ENCODE results near the gene ITGB5. TPM values are rescaled to one million over a fixed set of nuclear protein-coding genes. Genes with fewer than 3 reads are reported as not detected.

ITGB5 gene
- total RNA-seq, 4 donors from 2014 or later = 159 to 397 (median 245) TPM

DNA sequence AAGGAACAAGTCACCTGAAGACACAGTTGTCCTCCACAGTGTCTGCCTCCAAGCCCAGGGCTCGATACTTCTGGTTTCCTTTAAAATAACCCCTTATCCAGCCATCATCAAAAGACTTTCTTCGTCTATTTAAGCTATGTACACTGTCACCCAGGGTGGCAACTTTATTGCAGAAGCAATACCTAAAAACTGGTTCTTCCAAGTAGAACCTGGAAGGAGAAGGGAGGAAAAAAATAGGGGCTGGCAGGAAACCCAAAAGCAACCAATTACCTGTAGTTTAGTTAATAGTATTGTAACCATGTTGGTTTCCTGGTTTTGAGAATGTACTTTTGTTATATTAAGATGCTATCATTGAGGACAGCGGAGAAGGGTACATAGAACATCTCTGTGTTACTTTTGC is 33.7 kb downstream of the ITGB5 start:
- Histone ChIP-seq H3K9me3 (no peaks in the 10 kb centered on the region), H3K4me3 (no peak overlapping the region), H3K27ac (no peak overlapping the region), H3K4me1 (peaks cover 30% of the 10 kb centered on the region), H3K36me3 (peaks cover 12% of the 10 kb centered on the region), H3K27me3 (no peaks in the 10 kb centered on the region)
- no peak for DNase-seq (ENCODE audit: low spot score in 2 of 2)
- WGBS = 66% methylated on average over 3 of the region's 3 CpGs
- TF ChIP-seq POLR2AphosphoS5 (IDR thresholded peaks at IDR 0.05) = no peak

GRCh38 chr3:124851905-124852304 is 35.3 kb downstream of the ITGB5 start:
- Histone ChIP-seq H3K4me3 (no peak overlapping the region), H3K9me3 (no peaks in the 10 kb centered on the region), H3K4me1 (peaks cover 26% of the 10 kb centered on the region), H3K27me3 (no peaks in the 10 kb centered on the region), H3K36me3 (peaks cover 22% of the 10 kb centered on the region), H3K27ac (peak overlapping the region; percentile 69)
- TF ChIP-seq CTCF (IDR thresholded peaks at IDR 0.05) (no peak), EP300 (IDR thresholded peaks at IDR 0.05) (no peak), POLR2AphosphoS5 (IDR thresholded peaks at IDR 0.05) (no peak), POLR2A (IDR thresholded peaks at IDR 0.05) (no peak)
- no peak for DNase-seq (ENCODE audit: low spot score in 2 of 2)
- WGBS = 69% methylated on average over 12 of the region's 12 CpGs

DNA sequence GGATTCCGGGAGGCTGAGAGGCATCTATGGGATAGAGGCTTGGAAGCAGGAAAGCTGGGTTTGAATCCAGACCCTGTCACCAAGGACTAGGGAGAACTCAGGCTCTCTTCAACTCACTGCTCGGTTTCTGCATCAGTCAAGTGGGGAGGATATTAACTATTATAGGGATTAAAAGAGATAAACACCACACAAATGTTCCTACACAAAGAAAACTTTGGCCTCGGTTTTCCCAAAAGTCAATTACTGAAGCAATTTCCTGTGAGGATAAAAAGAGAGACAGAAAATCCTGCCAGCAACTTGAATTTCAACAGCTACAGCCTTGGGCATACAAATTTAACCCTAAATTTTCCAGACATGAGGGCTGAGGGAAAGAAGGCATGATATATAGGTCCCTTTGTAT is 36.0 kb downstream of the ITGB5 start:
- H3K4me1 ChIP-seq = peaks cover 33% of the 10 kb centered on the region
- DNase-seq (ENCODE audit: low spot score in 2 of 2) = no peak
- no peaks in the 10 kb centered on the region for H3K27me3 ChIP-seq
- TF ChIP-seq CTCF (IDR thresholded peaks at IDR 0.05) (no peak), POLR2A (IDR thresholded peaks at IDR 0.05) (no peak), EP300 (IDR thresholded peaks at IDR 0.05) (no peak), POLR2AphosphoS5 (IDR thresholded peaks at IDR 0.05) (no peak)
- H3K27ac ChIP-seq = peak overlapping the region; percentile 69
- no peaks in the 10 kb centered on the region for H3K9me3 ChIP-seq
- peaks cover 28% of the 10 kb centered on the region for H3K36me3 ChIP-seq
- WGBS = 24% methylated on average over 3 of the region's 3 CpGs
- no peak overlapping the region for H3K4me3 ChIP-seq

DNA sequence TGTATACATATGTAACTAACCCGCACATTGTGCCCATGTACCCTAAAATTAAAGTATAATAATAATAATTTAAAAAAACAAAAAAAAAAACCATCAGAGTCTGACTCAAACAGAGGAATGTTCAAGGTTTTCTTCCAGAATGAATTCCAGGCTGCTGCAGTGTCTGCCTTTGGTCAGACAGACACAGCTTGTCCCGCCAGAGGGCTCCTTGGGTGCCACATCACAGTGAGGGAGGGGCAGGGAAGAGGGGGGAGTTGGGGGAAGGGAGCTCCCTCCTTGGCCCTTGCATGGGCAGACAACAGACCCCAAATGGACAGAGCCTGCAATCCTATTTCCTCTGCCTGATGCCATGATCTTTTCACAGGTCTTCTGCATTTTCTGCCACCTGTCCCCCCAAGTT is 36.5 kb downstream of the ITGB5 start:
- no peak for DNase-seq (ENCODE audit: low spot score in 2 of 2)
- Histone ChIP-seq H3K9me3 (no peaks in the 10 kb centered on the region), H3K4me3 (no peak overlapping the region), H3K27ac (peak overlapping the region; percentile 69), H3K36me3 (peaks cover 28% of the 10 kb centered on the region), H3K27me3 (no peaks in the 10 kb centered on the region), H3K4me1 (peaks cover 38% of the 10 kb centered on the region)
- TF ChIP-seq POLR2AphosphoS5 (IDR thresholded peaks at IDR 0.05) = no peak
- TF ChIP-seq CTCF (IDR thresholded peaks at IDR 0.05) = no peak
- no peak for TF ChIP-seq EP300 (IDR thresholded peaks at IDR 0.05)
- no peak for TF ChIP-seq POLR2A (IDR thresholded peaks at IDR 0.05)
- WGBS = 61% methylated on average over 2 of the region's 2 CpGs

- H3K27ac ChIP-seq = peak overlapping the region; percentile 61
- DNase-seq (ENCODE audit: low spot score in 2 of 2) = no peak
- peaks cover 43% of the 10 kb centered on the region for H3K4me1 ChIP-seq
- H3K9me3 ChIP-seq = no peaks in the 10 kb centered on the region
- H3K27me3 ChIP-seq = no peaks in the 10 kb centered on the region
- WGBS = 44% methylated on average over 6 of the region's 6 CpGs
- TF ChIP-seq CTCF (IDR thresholded peaks at IDR 0.05) = no peak
- no peak for TF ChIP-seq POLR2A (IDR thresholded peaks at IDR 0.05)
- TF ChIP-seq POLR2AphosphoS5 (IDR thresholded peaks at IDR 0.05) = no peak
- TF ChIP-seq EP300 (IDR thresholded peaks at IDR 0.05) = no peak
- H3K36me3 ChIP-seq = peaks cover 26% of the 10 kb centered on the region
- no peak overlapping the region for H3K4me3 ChIP-seq
Observed at GRCh38 chr3:124850212-124850611, 37.0 kb downstream of the ITGB5 start.

- H3K4me1 ChIP-seq = peaks cover 51% of the 10 kb centered on the region
- TF ChIP-seq EP300 (IDR thresholded peaks at IDR 0.05) (no peak), POLR2AphosphoS5 (IDR thresholded peaks at IDR 0.05) (no peak), POLR2A (IDR thresholded peaks at IDR 0.05) (no peak), CTCF (IDR thresholded peaks at IDR 0.05) (no peak)
- H3K27ac ChIP-seq = no peak overlapping the region
- H3K9me3 ChIP-seq = no peaks in the 10 kb centered on the region
- DNase-seq (ENCODE audit: low spot score in 2 of 2) = no peak
- H3K36me3 ChIP-seq = peaks cover 18% of the 10 kb centered on the region
- 93% methylated on average over 9 of the region's 9 CpGs for WGBS
- H3K27me3 ChIP-seq = no peaks in the 10 kb centered on the region
- no peak overlapping the region for H3K4me3 ChIP-seq
Observed at GRCh38 chr3:124848300-124848699, 38.9 kb downstream of the ITGB5 start.

All from suprapubic skin (tissue), 4 donors.